Trophoblast cell (in vitro differentiated cells and primary cell): ENCODE measurements around the gene MEDAG.

Source experiments
- DNase-seq, 2 donors: peaks; one replicate each; pipeline ENCODE4 v3.0.0-alpha.2; 2016
- H2AFZ ChIP-seq: 2 replicates; pipeline ENCODE4 v1.6.1; 2013; ENCODE audit warnings: low read length, moderate library complexity, mild to moderate bottlenecking; ENCODE audit not compliant: insufficient read depth, poor library complexity
- H2AK5ac ChIP-seq: 2 replicates; pipeline ENCODE4 v1.6.1; 2013; ENCODE audit warnings: mild to moderate bottlenecking, low read length
- H2BK120ac ChIP-seq: 2 replicates; pipeline ENCODE4 v1.6.1; 2013; ENCODE audit warnings: low read length, mild to moderate bottlenecking, moderate library complexity; ENCODE audit not compliant: insufficient read depth, poor library complexity
- H2BK12ac ChIP-seq: 2 replicates; pipeline ENCODE4 v1.6.1; 2013; ENCODE audit warnings: mild to moderate bottlenecking, low read length, moderate library complexity
- H2BK5ac ChIP-seq: 2 replicates; pipeline ENCODE4 v1.6.1; 2013; ENCODE audit warnings: low read length, low read depth, moderate library complexity, mild to moderate bottlenecking; ENCODE audit not compliant: poor library complexity
- H3K14ac ChIP-seq: 2 replicates; pipeline ENCODE4 v1.6.1; 2013; ENCODE audit warnings: mild to moderate bottlenecking, low read length
- H3K18ac ChIP-seq: 2 replicates; pipeline ENCODE4 v1.6.1; 2013; ENCODE audit warnings: mild to moderate bottlenecking, low read length
- H3K23ac ChIP-seq: 2 replicates; pipeline ENCODE4 v1.6.1; 2013; ENCODE audit warnings: low read length
- H3K27ac ChIP-seq: 2 replicates; pipeline ENCODE4 v1.5.1; 2013; ENCODE audit warnings: low read depth, mild to moderate bottlenecking, inconsistent platforms, low read length, moderate library complexity
- H3K27me3 ChIP-seq: 2 replicates; pipeline ENCODE4 v1.6.1; 2013; ENCODE audit warnings: inconsistent platforms, mild to moderate bottlenecking, low read length, moderate library complexity; ENCODE audit not compliant: insufficient read depth
- H3K36me3 ChIP-seq, 2 experiments: 1 replicate in 1 of 2; 2 replicates in 1 of 2; pipeline ENCODE4 v1.6.1; 2013; ENCODE audit warnings: low read length in 2 of 2, mild to moderate bottlenecking in 2 of 2, moderate library complexity in 1 of 2; ENCODE audit not compliant: insufficient read depth in 2 of 2, control insufficient read depth in 1 of 2
- H3K4ac ChIP-seq: 2 replicates; pipeline ENCODE4 v1.6.1; 2013; ENCODE audit warnings: low read depth, mild to moderate bottlenecking, low read length, moderate library complexity
- H3K4me1 ChIP-seq, 2 experiments: 1 replicate in 1 of 2; 2 replicates in 1 of 2; pipeline ENCODE4 v1.6.1; 2013; ENCODE audit warnings: low read length in 2 of 2, mild to moderate bottlenecking in 2 of 2, moderate library complexity in 1 of 2; ENCODE audit not compliant: insufficient read depth in 2 of 2, control insufficient read depth in 1 of 2
- H3K4me2 ChIP-seq: 2 replicates; pipeline ENCODE4 v1.6.1; 2013; ENCODE audit warnings: inconsistent platforms, mild to moderate bottlenecking, low read length, moderate library complexity
- H3K4me3 ChIP-seq: 2 replicates; pipeline ENCODE4 v1.5.1; 2013; ENCODE audit warnings: mild to moderate bottlenecking, low read depth, low read length, inconsistent platforms
- H3K79me1 ChIP-seq: one replicate; pipeline ENCODE4 v1.6.1; 2013; ENCODE audit warnings: low read length
- H3K79me2 ChIP-seq: 2 replicates; pipeline ENCODE4 v1.6.1; 2013; ENCODE audit warnings: low read length, mild to moderate bottlenecking; ENCODE audit not compliant: control insufficient read depth, insufficient read depth, poor library complexity
- H3K9ac ChIP-seq: 2 replicates; pipeline ENCODE4 v1.6.1; 2013; ENCODE audit warnings: mild to moderate bottlenecking, low read length
- H3K9me3 ChIP-seq: 2 replicates; pipeline ENCODE4 v1.6.1; 2013; ENCODE audit warnings: low read depth, mild to moderate bottlenecking, control low read depth, inconsistent platforms, low read length; ENCODE audit not compliant: insufficient read depth
- H4K12ac ChIP-seq: 2 replicates; pipeline ENCODE4 v1.6.1; 2013; ENCODE audit warnings: low read depth, mild to moderate bottlenecking, low read length, moderate library complexity
- H4K8ac ChIP-seq: 2 replicates; pipeline ENCODE4 v1.6.1; 2013; ENCODE audit warnings: low read depth, mild to moderate bottlenecking, low read length, moderate library complexity
- H4K91ac ChIP-seq: one replicate; pipeline ENCODE4 v1.6.1; 2013; ENCODE audit warnings: low read depth, mild to moderate bottlenecking, low read length, moderate library complexity
- WGBS: extraction: QIAGEN DNeasy Blood & Tissue Kit; methylation state at CpG from one replicate; pipeline ENCODE4 v1.1.7; 2013; ENCODE audit warnings: missing lambda C conversion rate; ENCODE audit not compliant: insufficient read length, insufficient coverage; ENCODE audit errors: extremely low coverage; 5-methylcytosine and 5-hydroxymethylcytosine counted together

MEDAG gene

DNA sequence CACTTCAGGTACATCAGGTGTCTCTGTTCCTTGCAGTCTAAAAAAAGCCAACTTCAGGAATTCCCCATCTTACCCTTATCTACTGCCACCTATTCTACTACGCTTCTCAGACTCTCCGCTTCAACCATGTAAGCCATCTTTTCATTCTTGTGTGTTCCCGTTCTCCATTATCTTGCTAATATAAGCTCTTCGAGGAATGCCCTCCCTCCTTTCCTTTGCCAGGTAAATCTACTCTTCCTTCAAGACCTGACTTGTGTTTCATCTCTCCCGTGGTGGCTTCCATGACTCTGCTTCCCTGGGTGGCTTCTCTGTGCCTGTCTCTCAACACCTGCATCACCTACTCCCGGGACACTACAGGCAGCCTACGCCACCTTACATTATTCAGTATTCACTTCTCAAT, 42.3 kb upstream of the MEDAG start:
- no peak overlapping the region for H3K23ac ChIP-seq
- peak overlapping the region; percentile 97 for H2BK120ac ChIP-seq
- no peak overlapping the region for H3K9ac ChIP-seq
- peaks cover 4% of the 10 kb centered on the region for H3K79me2 ChIP-seq
- H2AK5ac ChIP-seq, result peak overlapping the region; percentile 88
- no CpG with 5 or more reads among the region's 7 CpGs for WGBS
- peaks cover 61% of the 10 kb centered on the region for H3K79me1 ChIP-seq
- peak overlapping the region; percentile 85 for H3K14ac ChIP-seq
- H3K4ac ChIP-seq, result peak overlapping the region; percentile 56
- H3K27ac ChIP-seq, result peak overlapping the region; percentile 97
- no peak for DNase-seq
- H3K4me3 ChIP-seq, result no peak overlapping the region
- no peak overlapping the region for H2AFZ ChIP-seq
- H3K18ac ChIP-seq, result peak overlapping the region; percentile 92
- H3K36me3 ChIP-seq, result no peaks in the 10 kb centered on the region
- H2BK5ac ChIP-seq, result peak overlapping the region; percentile 90
- H3K4me1 ChIP-seq, result peaks cover 35 to 46% of the 10 kb centered on the region in 2 experiments
- H4K91ac ChIP-seq, result peak overlapping the region; percentile 99
- H3K27me3 ChIP-seq, result no peaks in the 10 kb centered on the region
- H2BK12ac ChIP-seq, result peak overlapping the region; percentile 97
- no peak overlapping the region for H3K4me2 ChIP-seq
- H4K12ac ChIP-seq, result no peak overlapping the region
- peak overlapping the region; percentile 56 for H4K8ac ChIP-seq
- no peaks in the 10 kb centered on the region for H3K9me3 ChIP-seq

DNA sequence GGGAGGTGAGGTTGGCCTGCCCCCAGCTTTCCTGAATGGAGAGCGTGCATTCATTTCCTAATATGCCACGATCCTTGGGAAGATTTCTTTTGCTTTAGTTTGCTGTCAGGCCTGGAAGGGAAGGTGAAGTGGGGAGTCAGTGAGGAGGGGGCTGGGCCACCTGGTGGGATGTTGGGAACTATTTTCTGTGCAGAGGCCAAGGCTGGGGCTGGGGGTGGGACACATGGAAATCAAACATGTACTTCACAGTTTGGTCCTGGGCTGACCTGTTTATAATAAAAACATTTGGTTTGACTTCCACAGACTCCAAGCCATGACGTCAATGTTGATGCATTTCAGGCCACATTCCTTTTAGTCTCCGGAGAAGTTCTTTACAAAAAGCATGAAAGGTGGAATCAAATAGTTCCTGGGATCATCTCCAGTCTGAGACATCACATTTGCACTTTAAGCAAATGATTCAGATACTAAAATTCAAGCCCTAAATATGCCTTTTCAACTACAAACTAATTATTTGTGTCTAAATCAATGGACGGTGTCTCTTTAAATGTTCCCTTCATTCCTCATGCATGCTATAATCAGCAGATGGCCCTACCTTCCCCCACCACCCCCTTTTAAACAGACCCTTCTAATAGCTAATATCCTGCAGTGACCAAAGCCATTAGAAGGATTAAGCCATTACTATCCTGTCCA, 41.5 kb upstream of the MEDAG start:
- H3K9me3 ChIP-seq, result no peaks in the 10 kb centered on the region
- no peaks in the 10 kb centered on the region for H3K27me3 ChIP-seq
- peak overlapping the region; percentile 68 for H3K4ac ChIP-seq
- peak overlapping the region; percentile 74 for H3K18ac ChIP-seq
- H4K12ac ChIP-seq, result no peak overlapping the region
- peak in 1 of 2 donors; percentile 71 for DNase-seq
- peak overlapping the region; percentile 77 for H3K14ac ChIP-seq
- peak overlapping the region; percentile 99 for H4K91ac ChIP-seq
- H2BK120ac ChIP-seq, result peak overlapping the region; percentile 97
- H2AFZ ChIP-seq, result peak overlapping the region; percentile 4
- no peak overlapping the region for H3K4me3 ChIP-seq
- peak overlapping the region; percentile 21 for H2AK5ac ChIP-seq
- H3K79me2 ChIP-seq, result peaks cover 4% of the 10 kb centered on the region
- H3K27ac ChIP-seq, result peak overlapping the region; percentile 97
- H3K4me1 ChIP-seq, result peaks cover 41 to 50% of the 10 kb centered on the region in 2 experiments
- no CpG with 5 or more reads among the region's 5 CpGs for WGBS
- H2BK12ac ChIP-seq, result peak overlapping the region; percentile 97
- peak overlapping the region; percentile 90 for H2BK5ac ChIP-seq
- peaks cover 64% of the 10 kb centered on the region for H3K79me1 ChIP-seq
- no peak overlapping the region for H3K23ac ChIP-seq
- no peak overlapping the region for H3K9ac ChIP-seq
- no peaks in the 10 kb centered on the region for H3K36me3 ChIP-seq
- H3K4me2 ChIP-seq, result peak overlapping the region; percentile 55
- H4K8ac ChIP-seq, result peak overlapping the region; percentile 56

DNA sequence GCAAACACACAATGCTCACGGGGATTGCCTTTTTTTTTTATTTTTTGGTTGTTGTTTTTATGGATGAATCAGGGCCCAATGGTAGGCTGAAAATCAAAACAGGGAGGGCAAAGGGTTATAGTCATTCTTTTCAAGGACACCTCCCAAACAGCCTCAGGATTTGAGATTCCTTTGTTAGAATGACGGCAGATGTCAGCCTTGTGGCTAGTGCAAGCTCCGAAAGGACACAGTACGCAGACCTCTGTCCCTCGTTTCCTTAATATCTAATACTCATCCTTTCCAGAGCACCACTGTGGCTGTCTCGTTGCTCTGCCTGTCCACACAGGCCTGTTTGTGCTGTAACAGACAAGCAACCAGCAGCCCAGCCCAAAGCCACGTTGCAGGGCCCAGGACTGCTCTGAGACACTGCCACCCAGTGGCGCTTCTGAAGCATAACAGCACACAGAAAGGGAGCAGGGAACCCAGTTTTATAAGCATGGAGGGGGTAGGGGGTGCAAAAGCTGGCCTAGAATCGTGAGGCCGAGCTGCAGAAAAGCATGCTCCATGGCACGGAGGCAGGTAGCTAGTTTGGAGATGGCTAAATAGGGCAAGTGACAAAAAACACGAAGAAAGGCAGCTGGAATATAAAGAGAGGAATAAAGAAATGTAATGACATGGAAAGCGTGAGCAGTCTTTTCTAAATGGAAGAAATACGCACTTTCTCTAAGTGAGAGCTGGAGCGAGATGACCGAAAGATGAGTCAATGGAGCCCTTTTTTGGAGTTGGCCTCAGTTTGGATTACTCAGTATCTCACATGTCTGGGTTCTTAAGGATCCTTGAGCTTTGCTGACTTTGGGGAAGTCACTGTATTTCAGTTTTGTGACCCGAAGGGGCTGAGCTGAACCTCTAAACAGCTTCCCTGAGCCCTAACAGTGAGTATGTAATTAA, 40.7 kb upstream of the MEDAG start:
- Histone ChIP-seq H3K4me3 (no peak overlapping the region), H3K27me3 (no peaks in the 10 kb centered on the region), H3K18ac (peak overlapping the region; percentile 34), H3K9me3 (no peaks in the 10 kb centered on the region), H3K36me3 (no peaks in the 10 kb centered on the region), H3K79me2 (peaks cover 4% of the 10 kb centered on the region), H3K4me1 (peaks cover 41 to 50% of the 10 kb centered on the region in 2 experiments), H2BK5ac (peak overlapping the region; percentile 67), H3K23ac (no peak overlapping the region), H3K4ac (peak overlapping the region; percentile 11), H3K4me2 (peak overlapping the region; percentile 21), H2AFZ (no peak overlapping the region), H3K14ac (peak overlapping the region; percentile 23), H3K27ac (peak overlapping the region; percentile 97), H4K12ac (no peak overlapping the region), H3K9ac (no peak overlapping the region), H3K79me1 (peaks cover 63% of the 10 kb centered on the region), H2BK120ac (peak overlapping the region; percentile 89), H4K91ac (peak overlapping the region; percentile 95), H2BK12ac (peak overlapping the region; percentile 38), H4K8ac (peak overlapping the region; percentile 69), H2AK5ac (no peak overlapping the region)
- DNase-seq, result peak; percentile 82
- WGBS, result no CpG with 5 or more reads among the region's 17 CpGs

DNA sequence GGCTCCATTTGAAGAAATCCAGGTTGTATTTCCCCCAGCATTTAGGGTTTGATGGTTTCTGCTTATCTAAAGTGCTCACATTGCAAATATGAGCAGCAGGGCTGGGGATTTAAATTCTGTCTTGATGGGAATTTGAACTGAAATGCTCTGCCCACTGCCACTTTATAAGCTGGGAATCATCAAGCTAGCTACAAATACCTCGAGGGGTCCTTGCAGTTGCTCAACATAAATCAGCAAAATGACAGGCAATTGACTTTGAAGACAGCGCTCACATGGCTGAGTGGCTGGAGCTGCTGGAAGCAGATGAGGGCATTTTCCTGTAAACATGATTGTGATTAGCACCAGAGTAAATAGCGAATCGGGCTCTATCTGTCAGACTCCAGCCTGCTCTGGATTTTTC, 39.4 kb upstream of the MEDAG start:
- no peak overlapping the region for H3K18ac ChIP-seq
- H3K36me3 ChIP-seq, result no peaks in the 10 kb centered on the region
- no CpG with 5 or more reads among the region's 4 CpGs for WGBS
- peak overlapping the region; percentile 53 for H3K27ac ChIP-seq
- H3K9ac ChIP-seq, result no peak overlapping the region
- H3K4ac ChIP-seq, result no peak overlapping the region
- peaks cover 52 to 62% of the 10 kb centered on the region in 2 experiments for H3K4me1 ChIP-seq
- no peak overlapping the region for H4K8ac ChIP-seq
- no peak overlapping the region for H3K23ac ChIP-seq
- H2AFZ ChIP-seq, result no peak overlapping the region
- H3K4me3 ChIP-seq, result no peak overlapping the region
- peaks cover 8% of the 10 kb centered on the region for H3K79me2 ChIP-seq
- H3K14ac ChIP-seq, result no peak overlapping the region
- H4K12ac ChIP-seq, result no peak overlapping the region
- peak in 1 of 2 donors; percentile 33 for DNase-seq
- peaks cover 74% of the 10 kb centered on the region for H3K79me1 ChIP-seq
- H4K91ac ChIP-seq, result peak overlapping the region; percentile 2
- no peak overlapping the region for H2BK120ac ChIP-seq
- peak overlapping the region; percentile 15 for H2BK5ac ChIP-seq
- H2BK12ac ChIP-seq, result no peak overlapping the region
- no peaks in the 10 kb centered on the region for H3K9me3 ChIP-seq
- H3K4me2 ChIP-seq, result no peak overlapping the region
- no peaks in the 10 kb centered on the region for H3K27me3 ChIP-seq
- no peak overlapping the region for H2AK5ac ChIP-seq
